Neural crest cell (in vitro differentiated cells): ENCODE measurements around the gene OPN3. TPM values are rescaled to one million over a fixed set of nuclear protein-coding genes. Genes with fewer than 3 reads are reported as not detected.

Experiments
- DNase-seq: peaks from one replicate; pipeline ENCODE4 v3.0.0; 2021; ENCODE audit warnings: low read depth, mixed read lengths, low spot score
- H3K27ac Mint-ChIP-seq: one replicate; pipeline ENCODE4 v1.8.0; 2021; ENCODE audit warnings: mild to moderate bottlenecking, mixed read lengths; ENCODE audit not compliant: unreplicated experiment
- H3K27me3 Mint-ChIP-seq: 2 replicates; pipeline ENCODE4 v1.8.0; 2021; ENCODE audit warnings: low read depth, mild to moderate bottlenecking, mixed read lengths
- H3K36me3 Mint-ChIP-seq: 2 replicates; pipeline ENCODE4 v1.8.0; 2021; ENCODE audit warnings: low read depth, mild to moderate bottlenecking, mixed read lengths
- H3K4me1 Mint-ChIP-seq: 2 replicates; pipeline ENCODE4 v1.8.0; 2021; ENCODE audit warnings: mixed read lengths
- H3K4me3 Mint-ChIP-seq: one replicate; pipeline ENCODE4 v1.8.0; 2021; ENCODE audit warnings: mild to moderate bottlenecking, mixed read lengths
- H3K9me3 Mint-ChIP-seq: 2 replicates; pipeline ENCODE4 v1.8.0; 2021; ENCODE audit warnings: mixed read lengths
- CTCF ChIP-seq: fragments of 200-600 bp; sonication (generic); conservative IDR thresholded peaks from 2 replicates; pipeline ENCODE4 v1.5.0; 2021; ENCODE audit warnings: antibody characterized with exemption, mild to moderate bottlenecking
- total RNA-seq: library from RNA; stranded (reverse); gene quantifications from 2 replicates; pipeline ENCODE4 v1.2.1, GENCODE V29; 2021

OPN3 gene
- total RNA-seq, 1 donor from 2014 or later = 31.2 TPM

- H3K36me3 Mint-ChIP-seq = peaks cover 6% of the 10 kb centered on the region
- H3K27me3 Mint-ChIP-seq = no peaks in the 10 kb centered on the region
- DNase-seq = no peak
- no peak for TF ChIP-seq CTCF
- peaks cover 4% of the 10 kb centered on the region for H3K9me3 Mint-ChIP-seq
- no peak overlapping the region for H3K27ac Mint-ChIP-seq
- H3K4me3 Mint-ChIP-seq = no peak overlapping the region
- H3K4me1 Mint-ChIP-seq = peaks cover 6% of the 10 kb centered on the region
These were observed 4.1 kb upstream of the OPN3 start for GRCh38 chr1:241644259-241644658.

GRCh38 chr1:241642593-241642944, 2.4 kb upstream of the OPN3 start:
- no peak for TF ChIP-seq CTCF
- Mint-ChIP-seq H3K9me3 (peaks cover 4% of the 10 kb centered on the region), H3K4me3 (no peak overlapping the region), H3K27ac (no peak overlapping the region), H3K36me3 (peaks cover 10% of the 10 kb centered on the region), H3K27me3 (no peaks in the 10 kb centered on the region), H3K4me1 (peaks cover 20% of the 10 kb centered on the region)
- no peak for DNase-seq

- no peak for DNase-seq
- H3K27ac Mint-ChIP-seq = no peak overlapping the region
- TF ChIP-seq CTCF = no peak
- H3K4me1 Mint-ChIP-seq = peaks cover 26% of the 10 kb centered on the region
- peak overlapping the region; percentile 77 for H3K4me3 Mint-ChIP-seq
- H3K36me3 Mint-ChIP-seq = peaks cover 13% of the 10 kb centered on the region
- H3K27me3 Mint-ChIP-seq = no peaks in the 10 kb centered on the region
- H3K9me3 Mint-ChIP-seq = peaks cover 4% of the 10 kb centered on the region
These were observed 1.8 kb upstream of the OPN3 start for GRCh38 chr1:241641773-241642592.

GRCh38 chr1:241640867-241641622, 876 bp upstream of the OPN3 start:
- H3K4me1 Mint-ChIP-seq = peaks cover 33% of the 10 kb centered on the region
- no peak for DNase-seq
- peaks cover 4% of the 10 kb centered on the region for H3K9me3 Mint-ChIP-seq
- H3K27me3 Mint-ChIP-seq = no peaks in the 10 kb centered on the region
- H3K36me3 Mint-ChIP-seq = peaks cover 16% of the 10 kb centered on the region
- H3K4me3 Mint-ChIP-seq = peak overlapping the region; percentile 77
- TF ChIP-seq CTCF = no peak
- H3K27ac Mint-ChIP-seq = no peak overlapping the region

- DNase-seq = peak; percentile 15
- H3K4me3 Mint-ChIP-seq = peak overlapping the region; percentile 86
- H3K9me3 Mint-ChIP-seq = peaks cover 11% of the 10 kb centered on the region
- peak overlapping the region; percentile 12 for H3K27ac Mint-ChIP-seq
- no peaks in the 10 kb centered on the region for H3K27me3 Mint-ChIP-seq
- no peak for TF ChIP-seq CTCF
- peaks cover 33% of the 10 kb centered on the region for H3K4me1 Mint-ChIP-seq
- peaks cover 26% of the 10 kb centered on the region for H3K36me3 Mint-ChIP-seq
These were observed 483 bp downstream of the OPN3 start for GRCh38 chr1:241639623-241640148.
